Limb (tissue), 2 donors: ENCODE measurements around the gene ARHGEF5.
A peak's percentile ranks its signal among the peaks of the same experiment; 100 is the strongest.
"Not testable (repeated sequence)": the region's sequence is repeated elsewhere in the genome, so short reads cannot be mapped to it uniquely, and the experiment has no call there.

ENCODE experiments used
- DNase-seq, 2 donors: peaks; one replicate each; pipeline ENCODE4 v3.0.0-alpha.2; 2016; ENCODE audit errors: extremely low spot score in 2 of 2

The ARHGEF5 gene

GRCh38 chr7:144384071-144384470 lies 28.9 kb downstream of the ARHGEF5 start:
- DNase-seq: no peak

- no peak for DNase-seq
These were observed 29.5 kb downstream of the ARHGEF5 start for GRCh38 chr7:144384555-144385245.

- DNase-seq: no peak
These were observed 31.5 kb downstream of the ARHGEF5 start for GRCh38 chr7:144386741-144387140.

- no peak for DNase-seq
These were observed 33.7 kb downstream of the ARHGEF5 start for GRCh38 chr7:144388950-144389349.

- no peak for DNase-seq
These were observed 35.3 kb downstream of the ARHGEF5 start for GRCh38 chr7:144390481-144390880.

- DNase-seq: no peak
These were observed 35.8 kb downstream of the ARHGEF5 start for GRCh38 chr7:144391014-144391413.

GRCh38 chr7:144391823-144392255 lies 36.6 kb downstream of the ARHGEF5 start:
- DNase-seq: peak in 1 of 2 donors; percentile 76

- no peak for DNase-seq
These were observed 41.9 kb downstream of the ARHGEF5 start for GRCh38 chr7:144397086-144397485.

- no peak for DNase-seq
These were observed 43.1 kb downstream of the ARHGEF5 start for GRCh38 chr7:144398291-144398690.

GRCh38 chr7:144398911-144399310 lies 43.7 kb downstream of the ARHGEF5 start:
- DNase-seq: no peak

GRCh38 chr7:144399946-144400345 lies 44.7 kb downstream of the ARHGEF5 start:
- DNase-seq: no peak

GRCh38 chr7:144401490-144401889 lies 46.3 kb downstream of the ARHGEF5 start:
- no peak for DNase-seq

- no peak for DNase-seq
These were observed 47.9 kb downstream of the ARHGEF5 start for GRCh38 chr7:144403102-144403501.

GRCh38 chr7:144403649-144404061 lies 48.5 kb downstream of the ARHGEF5 start, which contains the start of gene NOBOX:
Gene NOBOX, minus strand, starts transcription at chr7:144403693.
- no peak for DNase-seq

- DNase-seq: no peak
These were observed 49.7 kb downstream of the ARHGEF5 start for GRCh38 chr7:144404946-144405345.

- no peak for DNase-seq
These were observed 52.2 kb downstream of the ARHGEF5 start for GRCh38 chr7:144407266-144407931.

GRCh38 chr7:144408121-144408520 lies 52.9 kb downstream of the ARHGEF5 start:
- DNase-seq: no peak

GRCh38 chr7:144410441-144410840 lies 55.2 kb downstream of the ARHGEF5 start:
- no peak for DNase-seq

GRCh38 chr7:144414815-144415214 lies 59.6 kb downstream of the ARHGEF5 start:
- no peak for DNase-seq

GRCh38 chr7:144415858-144416257 lies 60.7 kb downstream of the ARHGEF5 start:
- no peak for DNase-seq

- no peak for DNase-seq
These were observed 61.1 kb downstream of the ARHGEF5 start for GRCh38 chr7:144416341-144416740.

GRCh38 chr7:144418931-144419330 lies 63.7 kb downstream of the ARHGEF5 start:
- DNase-seq: not testable (repeated sequence)

- DNase-seq: not testable (repeated sequence)
These were observed 72.3 kb downstream of the ARHGEF5 start for GRCh38 chr7:144427539-144427938.
